ENCODE measurements around the gene ST6GALNAC6.

Gene ST6GALNAC6, protein sequence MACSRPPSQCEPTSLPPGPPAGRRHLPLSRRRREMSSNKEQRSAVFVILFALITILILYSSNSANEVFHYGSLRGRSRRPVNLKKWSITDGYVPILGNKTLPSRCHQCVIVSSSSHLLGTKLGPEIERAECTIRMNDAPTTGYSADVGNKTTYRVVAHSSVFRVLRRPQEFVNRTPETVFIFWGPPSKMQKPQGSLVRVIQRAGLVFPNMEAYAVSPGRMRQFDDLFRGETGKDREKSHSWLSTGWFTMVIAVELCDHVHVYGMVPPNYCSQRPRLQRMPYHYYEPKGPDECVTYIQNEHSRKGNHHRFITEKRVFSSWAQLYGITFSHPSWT

GRCh38 chr9:127899128-127899943 is at the start of gene ST6GALNAC6:
Gene ST6GALNAC6 (minus strand): TSS chr9:127899603. CDS start chr9:127897981, 1,622 bp downstream.
- in situ Hi-C loops (cut with HindIII; ENCODE audit: low sequenced_read_pairs): no loop called here

- in situ Hi-C loops (cut with HindIII; ENCODE audit: low sequenced_read_pairs): loop anchor here (25.0 kb wide), 1 partner anchor 186 kb away; no protein-coding TSS in a partner anchor
Measured at GRCh38 chr9:127947841-127948710, 48.7 kb upstream of the ST6GALNAC6 start.

DNA sequence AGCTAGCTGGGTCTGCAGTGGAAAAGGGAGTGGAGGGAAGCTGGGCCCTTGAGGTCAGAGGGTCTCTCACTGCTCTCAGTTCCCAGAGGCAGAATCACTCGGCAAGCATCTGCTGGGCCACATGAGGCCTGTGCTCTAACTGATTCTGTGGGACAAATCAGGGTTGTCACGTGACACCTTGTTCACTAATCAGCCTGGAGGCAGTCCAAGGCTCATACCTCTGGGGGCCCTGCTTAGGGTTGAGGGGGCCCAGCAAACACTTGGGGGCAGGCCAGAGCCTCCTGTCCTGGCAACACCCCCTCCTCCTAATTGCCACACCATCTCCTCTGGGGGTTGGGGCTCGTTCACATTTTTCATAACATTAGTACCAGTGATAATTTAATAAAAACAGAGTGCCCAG is 47.3 kb upstream of the ST6GALNAC6 start:
- in situ Hi-C loops (cut with HindIII; ENCODE audit: low sequenced_read_pairs): loop anchor here (25.0 kb wide), 1 partner anchor 184 kb away; no protein-coding TSS in a partner anchor

DNA sequence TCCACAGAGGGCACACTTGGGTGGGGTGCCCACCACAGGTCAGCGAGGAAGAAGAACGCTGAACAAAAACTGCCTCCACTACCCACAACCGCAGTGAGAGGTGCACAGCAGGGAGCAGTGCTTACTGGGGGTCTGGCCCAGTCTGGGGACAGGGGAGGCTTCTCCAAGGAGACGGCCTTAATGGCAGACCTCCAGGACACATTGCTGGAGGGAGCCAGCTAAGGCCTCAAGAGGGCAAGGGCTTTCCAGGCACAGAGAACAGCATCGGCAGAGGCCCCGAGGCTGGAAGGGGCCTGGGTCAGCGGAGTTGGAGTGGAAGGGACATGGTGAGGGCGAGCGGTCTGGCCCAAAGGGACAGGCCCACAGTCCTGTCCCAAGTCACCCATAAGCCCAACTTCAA is 46.5 kb upstream of the ST6GALNAC6 start:
- in situ Hi-C loops (cut with HindIII; ENCODE audit: low sequenced_read_pairs): loop anchor here (25.0 kb wide), 1 partner anchor 184 kb away; no protein-coding TSS in a partner anchor

DNA sequence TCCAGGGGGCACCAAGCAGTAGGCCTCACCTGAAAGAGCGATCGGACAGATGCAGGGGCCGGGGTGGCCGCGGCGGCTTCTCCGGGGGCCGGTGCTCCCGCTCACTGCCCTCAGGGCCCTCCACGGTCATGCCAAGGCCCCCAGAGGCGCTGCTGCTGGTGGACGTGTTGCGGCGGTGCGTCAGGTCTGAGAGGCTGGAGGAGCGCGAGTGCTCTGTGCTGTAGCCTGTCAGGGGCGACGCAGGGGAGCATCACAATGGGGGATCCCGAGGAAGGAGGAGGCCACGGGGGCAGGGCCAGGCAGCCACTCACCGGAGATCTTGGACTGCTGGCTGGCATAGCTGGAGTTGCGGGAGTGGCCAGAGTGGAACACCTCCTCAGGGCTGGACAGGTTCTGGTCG is 45.9 kb upstream of the ST6GALNAC6 start:
- in situ Hi-C loops (cut with HindIII; ENCODE audit: low sequenced_read_pairs): loop anchor here (25.0 kb wide), 1 partner anchor 183 kb away; no protein-coding TSS in a partner anchor

DNA sequence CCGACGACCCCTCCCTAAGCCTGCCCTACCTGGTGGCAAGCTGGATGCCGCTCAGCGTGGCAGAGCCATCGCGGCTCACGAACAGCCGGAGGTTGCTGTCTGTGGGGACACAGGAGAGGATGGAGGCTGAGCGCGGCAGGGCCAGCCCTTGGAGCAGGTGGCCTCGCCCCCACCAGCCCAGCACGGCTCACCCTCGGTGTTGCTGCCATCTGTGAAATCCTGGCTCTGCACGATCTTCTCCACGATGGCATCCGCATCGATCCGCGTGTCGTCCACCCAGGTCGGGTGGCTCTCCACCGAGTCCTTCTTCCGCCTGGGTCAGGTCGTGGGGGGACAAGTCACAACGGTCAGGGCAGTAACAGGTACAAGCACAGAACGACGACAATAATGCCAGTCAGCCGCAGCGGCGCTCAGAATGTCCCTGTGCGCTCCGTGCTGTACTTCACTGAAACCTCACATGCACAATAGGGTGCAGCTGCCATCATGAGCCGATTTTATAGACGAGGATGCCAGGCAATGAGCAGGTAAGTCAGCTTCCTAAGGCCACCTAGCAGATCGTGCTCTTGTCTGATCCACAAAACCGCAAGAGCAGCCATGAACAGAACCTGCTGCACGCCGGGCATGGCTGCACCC is 45.3 kb upstream of the ST6GALNAC6 start:
- in situ Hi-C loops (cut with HindIII; ENCODE audit: low sequenced_read_pairs): loop anchor here (25.0 kb wide), 1 partner anchor 182 kb away; no protein-coding TSS in a partner anchor

GRCh38 chr9:127943731-127944144 is 44.3 kb upstream of the ST6GALNAC6 start:
- in situ Hi-C loops (cut with HindIII; ENCODE audit: low sequenced_read_pairs): loop anchor here (25.0 kb wide), 1 partner anchor 181 kb away; no protein-coding TSS in a partner anchor

DNA sequence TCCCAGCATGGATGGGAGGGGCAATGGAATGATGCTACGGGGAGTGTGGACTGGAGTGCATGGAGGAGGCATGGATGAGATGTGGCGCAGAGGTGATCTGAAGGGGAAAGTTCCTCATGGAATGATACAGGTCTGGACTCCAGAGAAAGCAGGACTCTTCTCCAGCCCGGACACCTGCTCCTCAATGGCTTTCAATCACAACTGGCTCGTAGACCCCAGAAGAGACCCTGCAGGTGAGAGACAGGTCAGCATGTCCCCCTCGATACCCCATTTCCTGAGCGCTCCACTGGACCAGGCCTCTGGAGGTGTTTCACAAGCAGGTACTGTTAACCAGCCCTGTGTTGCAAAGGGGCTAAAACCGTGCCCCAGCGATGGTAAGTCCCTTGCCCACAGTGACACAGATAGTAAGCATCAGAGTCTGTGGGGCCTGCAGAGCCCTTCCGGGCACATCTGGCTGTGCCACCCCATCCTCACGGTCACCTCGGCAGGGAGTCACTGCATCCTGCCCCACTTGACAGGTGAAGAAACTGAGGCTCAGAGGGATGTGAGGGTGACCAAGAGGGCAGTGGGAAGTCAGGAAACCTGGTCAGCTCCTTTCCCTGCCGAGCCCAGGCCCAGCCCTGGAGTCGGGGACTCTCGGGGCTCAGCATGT is 43.7 kb upstream of the ST6GALNAC6 start:
- in situ Hi-C loops (cut with HindIII; ENCODE audit: low sequenced_read_pairs): loop anchor here (25.0 kb wide), 1 partner anchor 181 kb away; no protein-coding TSS in a partner anchor

DNA sequence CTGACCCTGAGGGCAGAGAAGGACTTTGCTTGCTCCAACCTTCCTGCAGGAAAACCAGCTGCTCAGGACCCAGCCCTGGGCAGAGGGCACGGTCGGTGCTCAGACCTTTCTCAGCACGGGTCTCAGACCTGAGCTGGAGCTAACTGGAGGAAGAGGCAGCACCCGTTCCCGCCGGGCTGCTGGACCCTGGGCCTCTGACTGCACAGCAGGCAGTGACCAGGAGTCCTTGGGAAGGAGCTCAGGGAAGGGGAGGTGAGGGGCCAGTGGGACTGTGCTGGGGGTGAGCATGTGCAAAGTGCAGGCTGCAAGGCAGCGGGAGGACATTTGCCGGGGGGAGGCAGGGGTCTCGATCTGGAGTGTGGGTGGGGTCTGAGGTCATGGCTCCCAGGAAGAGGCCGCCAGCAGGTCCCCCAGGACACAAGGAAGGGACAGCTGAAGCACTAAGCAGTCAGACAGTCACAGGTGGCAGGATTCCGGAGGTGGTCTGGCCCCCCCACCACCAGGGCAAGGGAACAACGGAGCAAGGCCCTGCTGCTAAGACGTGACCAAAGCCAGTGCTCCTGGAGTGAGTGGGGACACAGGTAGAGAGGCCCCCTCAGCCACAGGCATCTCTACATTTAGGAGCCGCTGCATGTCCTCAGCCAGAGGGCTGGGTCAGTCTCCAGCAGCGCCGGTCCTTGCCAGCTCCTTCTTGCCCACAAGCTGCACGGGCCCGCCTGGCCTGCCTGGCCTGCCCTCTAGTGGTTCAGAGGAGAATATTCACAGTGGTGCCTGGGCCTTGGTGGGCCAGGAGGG is 43.0 kb upstream of the ST6GALNAC6 start:
- in situ Hi-C loops (cut with HindIII; ENCODE audit: low sequenced_read_pairs): loop anchor here (25.0 kb wide), 1 partner anchor 180 kb away; no protein-coding TSS in a partner anchor

DNA sequence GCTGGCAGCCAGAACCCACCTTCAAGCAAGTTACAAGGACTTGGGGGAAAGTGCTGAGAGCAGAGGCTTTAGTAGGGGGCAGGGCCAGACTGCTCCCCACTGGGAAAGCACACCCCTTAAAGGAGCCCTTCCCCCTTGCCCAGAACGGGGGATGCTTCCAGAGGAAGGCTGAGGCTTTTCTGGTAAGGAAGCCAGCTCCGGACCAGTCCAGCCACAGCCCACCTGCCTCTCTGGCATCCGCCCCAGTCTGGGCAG is 42.5 kb upstream of the ST6GALNAC6 start:
- in situ Hi-C loops (cut with HindIII; ENCODE audit: low sequenced_read_pairs): loop anchor here (25.0 kb wide), 1 partner anchor 180 kb away; no protein-coding TSS in a partner anchor

DNA sequence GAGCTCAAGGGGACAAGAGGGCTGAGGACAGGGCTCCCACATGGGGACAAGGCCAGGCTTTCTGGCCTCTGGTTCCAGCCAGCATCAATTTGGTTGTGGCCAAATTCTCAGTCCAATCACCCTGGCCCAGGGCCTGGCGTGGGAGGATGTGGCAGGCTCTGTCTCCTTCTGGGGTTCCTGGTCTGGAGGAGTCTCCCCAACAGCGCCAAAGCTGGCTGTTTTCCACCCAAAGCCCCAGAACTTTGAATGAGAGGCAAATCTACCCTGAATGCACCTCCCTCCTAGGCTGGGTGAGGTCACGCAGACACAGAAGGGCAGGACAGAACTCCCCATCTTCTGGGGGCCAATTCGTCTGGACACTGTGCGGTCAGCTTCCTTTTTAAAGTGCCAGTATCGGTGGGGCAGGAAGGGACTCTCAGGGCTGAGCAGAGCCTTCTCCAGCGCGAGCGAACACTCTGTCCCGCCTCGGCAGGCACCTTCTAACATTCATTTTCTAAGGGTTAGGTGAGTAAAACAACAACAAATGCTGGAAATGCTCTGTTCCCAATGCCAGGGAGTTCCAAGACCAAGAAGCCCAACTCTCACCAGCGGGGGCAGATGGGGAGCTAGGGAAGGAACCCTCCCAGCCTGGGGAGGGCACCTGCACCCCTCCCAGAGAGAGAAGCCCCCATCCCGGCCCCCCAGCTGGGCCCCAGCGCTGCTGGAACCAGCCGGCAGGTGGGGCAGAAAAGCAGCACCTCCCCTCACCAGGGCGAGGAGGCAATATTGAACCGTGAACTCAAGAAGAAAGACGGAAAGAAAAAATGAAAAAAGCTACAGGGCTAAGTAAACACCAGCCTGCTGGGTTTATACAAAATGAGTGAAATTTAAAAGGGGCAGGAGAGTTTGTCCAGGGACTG is 41.9 kb upstream of the ST6GALNAC6 start:
- in situ Hi-C loops (cut with HindIII; ENCODE audit: low sequenced_read_pairs): loop anchor here (25.0 kb wide), 1 partner anchor 179 kb away; no protein-coding TSS in a partner anchor

GRCh38 chr9:127940593-127940992 is 41.2 kb upstream of the ST6GALNAC6 start:
- in situ Hi-C loops (cut with HindIII; ENCODE audit: low sequenced_read_pairs): loop anchor here (25.0 kb wide), 1 partner anchor 178 kb away; no protein-coding TSS in a partner anchor

DNA sequence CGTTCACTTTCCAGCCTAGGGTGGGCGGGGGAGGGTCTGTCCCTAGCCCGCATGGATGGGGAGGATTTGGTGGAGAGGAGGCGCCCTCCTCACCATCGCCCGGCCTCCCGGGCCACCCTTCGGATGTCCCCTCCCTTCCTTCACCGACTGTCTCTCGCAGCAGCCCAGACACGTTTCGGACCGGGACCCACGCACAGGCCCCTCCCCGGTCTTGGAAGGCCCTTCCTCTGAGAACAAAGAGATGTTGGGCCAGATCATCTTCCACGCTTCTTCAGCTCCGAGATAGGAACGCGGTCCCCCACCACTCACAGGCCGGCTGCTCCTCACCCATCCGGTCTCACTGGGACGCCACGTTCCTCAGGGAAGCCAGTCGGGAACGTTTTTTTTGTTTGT is 38.9 kb upstream of the ST6GALNAC6 start:
- in situ Hi-C loops (cut with HindIII; ENCODE audit: low sequenced_read_pairs): loop anchor here (5.0 to 25.0 kb wide), 3 partner anchors 44 to 176 kb away; partner anchors contain the start of gene EEIG1

DNA sequence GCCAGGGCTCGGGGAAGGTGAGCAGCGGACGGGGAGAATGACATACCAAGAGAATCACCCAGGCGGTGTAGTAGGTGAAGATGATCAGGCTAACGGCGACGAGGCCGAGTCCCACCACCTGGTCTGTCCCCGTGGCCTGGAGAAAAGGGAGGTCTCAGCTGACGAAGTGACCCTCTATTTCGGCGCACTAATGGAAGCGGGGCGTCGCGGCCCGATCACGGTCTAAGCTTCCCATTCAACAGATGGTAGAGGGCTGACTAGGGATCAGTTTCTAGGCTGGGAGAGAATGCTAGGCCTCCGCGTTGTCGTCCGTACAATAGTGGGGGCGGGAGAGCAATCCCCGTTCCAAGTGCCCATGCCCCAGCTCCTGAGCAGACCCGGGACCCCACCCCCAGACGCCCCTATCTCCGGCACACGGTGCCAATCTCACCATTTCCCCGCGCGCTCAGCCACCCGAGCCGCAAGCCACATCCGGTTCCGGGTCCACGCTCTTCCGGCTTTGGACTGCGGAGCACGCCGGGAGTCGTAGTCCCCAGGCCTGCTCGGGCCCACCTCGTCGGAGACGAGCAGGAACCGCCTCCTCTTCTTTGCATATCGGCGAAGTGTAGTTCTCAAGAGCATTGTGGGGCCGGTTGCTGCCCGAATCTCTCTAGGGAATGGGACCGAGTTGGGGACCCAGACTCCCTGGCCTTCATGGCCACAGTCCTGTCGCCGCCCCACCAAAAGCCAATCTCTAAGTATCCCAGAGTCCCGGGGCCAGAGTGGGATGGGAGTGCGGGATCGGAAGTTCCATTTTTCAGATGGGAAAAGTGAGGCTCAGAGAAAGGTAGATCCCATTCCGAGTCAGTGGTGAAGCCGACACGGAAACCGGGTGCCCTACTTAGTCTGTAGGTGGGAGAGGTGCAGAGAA is 38.2 kb upstream of the ST6GALNAC6 start, which contains the start of gene DPM2:
Gene DPM2 (minus strand): TSS at position 467 of the 910 bp plus-strand sequence. CDS start 34 bp downstream, at position 433.
- in situ Hi-C loops (cut with HindIII; ENCODE audit: low sequenced_read_pairs): loop anchor here (5.0 to 25.0 kb wide), 3 partner anchors 45 to 175 kb away; partner anchors contain the start of gene EEIG1

- in situ Hi-C loops (cut with HindIII; ENCODE audit: low sequenced_read_pairs): loop anchor here (5.0 to 25.0 kb wide), 3 partner anchors 45 to 175 kb away; partner anchors contain the start of gene EEIG1
Measured at GRCh38 chr9:127937056-127937387, 37.6 kb upstream of the ST6GALNAC6 start.

DNA sequence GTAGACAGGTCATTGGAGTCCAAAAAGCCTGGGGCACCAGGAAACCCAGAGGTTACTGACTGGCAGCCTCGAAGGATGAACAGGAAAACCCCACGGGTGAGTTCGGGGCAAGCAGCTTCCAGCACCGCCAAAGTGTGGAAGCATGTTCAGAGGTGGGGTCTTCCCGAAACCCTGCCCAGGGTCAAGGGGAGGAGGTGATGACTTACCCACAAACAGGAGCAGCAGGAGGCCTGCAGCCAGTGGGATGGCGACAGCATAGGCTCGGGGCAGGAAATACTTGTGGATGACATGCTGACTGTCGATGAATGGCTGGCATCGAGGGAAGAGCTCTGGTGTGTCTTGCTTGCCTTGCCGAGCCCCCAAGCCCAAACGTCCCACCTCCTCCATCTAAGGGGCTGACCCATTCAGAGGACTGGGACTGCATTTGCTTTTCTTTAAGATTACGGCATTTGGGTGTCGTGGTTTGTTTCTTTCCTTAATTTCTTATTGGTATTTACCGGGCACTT is 37.0 kb upstream of the ST6GALNAC6 start:
- in situ Hi-C loops (cut with HindIII; ENCODE audit: low sequenced_read_pairs): loop anchor here (5.0 to 25.0 kb wide), 3 partner anchors 46 to 174 kb away; partner anchors contain the start of gene EEIG1
